CD4-positive, alpha-beta T cell treated with Interleukin-4 for 4 hours (primary cell): ENCODE measurements around the gene CCDC158.
"Not testable (repeated sequence)": the region's sequence is repeated elsewhere in the genome, so short reads cannot be mapped to it uniquely, and the experiment has no call there.

ENCODE experiments used
- DNase-seq: peaks from one replicate; pipeline ENCODE4 v3.0.0-alpha.2; 2020

Gene CCDC158

DNA sequence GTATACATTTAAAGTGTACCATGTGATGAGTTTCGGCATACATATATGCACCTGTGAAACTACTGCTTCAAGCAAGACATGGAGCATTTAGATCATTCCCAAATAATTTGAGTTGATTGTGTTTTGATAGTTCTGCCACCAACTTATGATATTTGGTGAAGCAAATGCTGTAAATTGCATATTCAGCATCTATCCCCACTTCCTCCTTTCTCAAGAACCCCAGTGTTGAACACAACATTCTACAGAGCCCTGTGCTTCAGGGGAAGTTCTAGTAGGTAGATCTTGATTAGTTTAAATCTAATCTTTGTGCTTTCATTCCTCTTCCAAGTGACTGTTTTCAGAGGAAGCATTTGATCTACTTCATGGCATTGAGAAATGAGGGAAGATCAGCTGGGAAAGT is 8.7 kb upstream of the CCDC158 start:
- DNase-seq: no peak

- no peak for DNase-seq
Measured at GRCh38 chr4:76426272-76426671, 5.3 kb upstream of the CCDC158 start.

GRCh38 chr4:76423159-76423558 is 2.2 kb upstream of the CCDC158 start:
- DNase-seq: not testable (repeated sequence)

DNA sequence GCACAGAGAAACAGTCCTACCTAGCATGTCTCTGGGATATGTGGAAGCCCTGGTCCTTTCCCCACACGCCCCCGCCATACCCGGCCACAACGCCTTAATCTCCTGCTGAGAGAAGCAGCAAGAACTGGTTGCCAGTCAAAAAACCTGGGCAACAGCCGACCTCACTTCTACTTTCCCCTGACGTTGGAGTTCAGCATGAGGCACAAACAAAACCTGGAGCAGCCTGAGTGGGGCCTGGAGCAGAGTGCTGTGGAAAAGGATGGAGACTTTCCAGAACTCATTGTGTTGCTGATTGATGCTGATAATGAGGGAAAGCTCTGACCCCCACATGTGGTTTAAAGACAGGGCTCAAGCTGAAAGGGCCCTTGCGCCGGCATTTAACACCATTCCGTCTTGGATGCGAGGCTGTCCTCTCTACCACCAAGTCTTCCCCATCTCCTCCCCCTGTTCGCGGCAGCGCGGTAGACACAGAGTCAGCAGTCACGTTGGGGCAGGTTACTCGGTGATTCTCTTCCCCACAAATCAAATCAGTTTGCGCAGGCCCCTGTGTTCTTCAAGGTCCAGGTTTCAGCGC is 666 bp downstream of the CCDC158 start:
- DNase-seq: no peak

DNA sequence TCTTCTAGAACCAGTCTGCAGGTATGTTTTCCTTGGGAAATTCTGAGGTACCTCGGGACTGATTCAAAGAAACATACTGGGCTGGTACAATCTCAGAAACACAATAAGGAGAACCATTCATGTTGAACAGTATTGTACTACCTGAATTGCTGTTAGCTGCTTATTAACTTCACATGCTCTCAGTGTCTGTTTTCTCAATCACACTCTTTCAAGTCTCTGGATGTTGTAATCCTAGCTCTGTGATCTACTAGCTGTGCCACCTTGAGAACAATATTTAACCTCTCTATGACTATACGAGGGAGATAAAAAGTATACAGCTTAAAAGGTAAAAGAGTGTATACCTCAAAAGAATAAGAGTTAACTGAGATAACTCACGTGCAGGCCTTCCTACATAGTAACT is 10.3 kb downstream of the CCDC158 start:
- no peak for DNase-seq

- no peak for DNase-seq
Measured at GRCh38 chr4:76407440-76408119, 13.4 kb downstream of the CCDC158 start.

- no peak for DNase-seq
Measured at GRCh38 chr4:76406081-76406480, 14.9 kb downstream of the CCDC158 start.

GRCh38 chr4:76401654-76402053 is 19.3 kb downstream of the CCDC158 start:
- DNase-seq: no peak

GRCh38 chr4:76388160-76388908 is 32.6 kb downstream of the CCDC158 start:
- no peak for DNase-seq

DNA sequence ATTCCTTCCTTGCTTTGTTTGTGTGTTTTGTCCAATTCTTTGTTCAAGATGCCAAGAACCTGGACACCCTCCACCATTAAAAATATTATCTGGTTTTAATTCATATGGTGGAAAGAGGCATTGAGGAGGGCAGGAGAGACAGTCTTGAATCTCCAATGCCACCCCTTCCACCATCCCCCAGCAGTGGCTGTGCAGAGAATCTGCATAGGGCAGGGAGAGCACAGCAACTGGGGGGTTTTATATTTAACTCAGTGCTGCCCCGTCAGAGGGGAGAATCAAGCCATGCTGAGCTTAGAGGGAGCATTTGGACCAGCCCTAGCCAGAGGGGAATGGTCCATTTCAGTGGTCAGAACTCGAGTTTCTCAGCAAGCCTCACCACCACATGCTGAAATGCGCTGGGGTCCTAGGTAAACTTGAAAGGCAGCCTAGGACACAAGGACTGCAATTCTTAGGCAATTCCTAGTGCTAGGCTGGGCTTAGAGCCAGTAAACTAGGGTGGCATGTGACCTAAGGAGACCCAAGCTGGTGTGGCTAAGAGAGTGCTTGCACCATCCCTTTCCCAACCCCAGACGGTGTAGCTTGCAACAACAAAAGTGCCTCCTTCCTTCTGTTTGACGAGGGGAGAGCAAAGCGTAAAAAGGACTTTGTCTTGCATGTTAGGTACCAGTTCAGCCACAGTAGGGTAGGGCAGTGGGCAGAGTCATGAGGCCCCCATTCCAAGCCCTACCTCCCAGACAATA is 34.2 kb downstream of the CCDC158 start:
- DNase-seq: no peak

DNA sequence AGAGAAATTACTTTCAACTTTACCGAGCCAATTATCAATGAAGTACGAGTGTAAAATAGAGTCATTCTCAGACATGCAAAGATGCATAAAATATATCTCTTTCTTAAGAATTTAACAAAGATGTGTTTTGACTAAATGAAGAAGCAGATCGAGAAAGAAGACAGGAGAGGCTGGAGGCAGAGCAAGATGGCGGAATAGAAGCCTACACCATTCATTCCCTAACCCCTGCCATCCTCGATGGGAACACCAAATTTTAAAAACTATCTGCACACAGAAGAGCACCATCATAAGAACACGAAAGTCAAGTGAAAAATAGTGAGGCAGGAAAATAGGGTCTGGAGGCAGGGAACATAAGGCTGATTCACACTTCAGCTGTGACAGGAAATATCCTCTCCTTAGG is 35.0 kb downstream of the CCDC158 start:
- no peak for DNase-seq

DNA sequence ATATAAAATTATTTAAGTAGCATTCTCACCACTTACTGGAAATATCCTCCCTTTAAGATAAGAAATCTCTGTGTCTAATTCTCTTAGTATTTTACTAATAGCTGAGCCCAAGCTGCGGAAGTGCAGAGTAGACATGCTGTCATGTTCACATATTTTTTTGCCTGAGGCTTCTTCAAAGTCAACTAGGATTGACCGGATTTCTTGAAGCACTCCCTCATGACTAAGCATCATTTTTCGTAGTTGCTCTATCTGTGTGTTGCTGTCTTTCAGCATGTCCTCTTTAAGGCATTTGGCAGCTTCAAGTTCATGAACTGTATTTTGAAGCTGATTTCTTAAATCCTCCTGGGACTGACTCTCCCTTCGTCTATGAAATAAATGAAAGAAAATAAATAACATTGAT is 36.9 kb downstream of the CCDC158 start:
- DNase-seq: no peak

- DNase-seq: no peak
Measured at GRCh38 chr4:76383001-76383400, 37.9 kb downstream of the CCDC158 start.

DNA sequence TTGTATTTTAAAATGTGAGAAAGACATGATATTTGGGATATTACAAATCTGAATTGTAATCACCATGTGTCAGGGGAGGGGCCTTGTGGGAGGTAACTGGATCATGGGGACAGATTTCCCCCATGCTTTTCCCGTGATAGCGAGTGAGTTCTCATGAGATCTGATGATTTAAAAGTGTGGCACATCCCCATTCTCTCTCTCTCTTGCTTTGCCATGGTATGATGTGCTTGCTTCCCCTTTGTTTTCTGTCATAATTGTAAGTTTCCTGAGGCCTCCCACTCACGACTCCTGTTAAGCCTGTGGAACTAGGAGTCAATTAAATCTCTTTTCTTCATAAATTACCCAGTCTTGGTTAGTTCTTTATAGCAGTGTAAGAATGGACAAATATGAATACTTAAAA is 39.0 kb downstream of the CCDC158 start:
- no peak for DNase-seq

DNA sequence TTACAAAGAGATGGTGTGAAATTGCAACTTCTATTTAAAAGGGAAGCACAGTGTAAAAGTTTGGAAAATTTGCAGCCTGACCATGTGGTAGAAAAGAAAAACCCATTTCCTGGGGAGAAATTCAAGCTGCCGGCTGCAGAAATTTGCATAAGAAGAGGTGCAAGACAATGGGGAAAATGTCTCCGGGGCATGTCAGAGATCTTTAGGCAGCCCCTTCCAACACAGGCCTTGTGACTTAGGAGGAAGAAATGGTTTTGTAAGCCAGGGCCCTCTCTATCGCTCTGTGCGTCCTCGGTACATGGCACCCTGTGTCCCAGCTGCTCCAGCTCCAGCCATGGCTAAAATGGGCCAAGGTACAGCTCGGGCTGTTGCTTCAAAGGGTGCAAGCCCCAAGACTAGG is 40.4 kb downstream of the CCDC158 start:
- no peak for DNase-seq

- DNase-seq: peak; percentile 45
Measured at GRCh38 chr4:76377911-76378310, 43.0 kb downstream of the CCDC158 start.

DNA sequence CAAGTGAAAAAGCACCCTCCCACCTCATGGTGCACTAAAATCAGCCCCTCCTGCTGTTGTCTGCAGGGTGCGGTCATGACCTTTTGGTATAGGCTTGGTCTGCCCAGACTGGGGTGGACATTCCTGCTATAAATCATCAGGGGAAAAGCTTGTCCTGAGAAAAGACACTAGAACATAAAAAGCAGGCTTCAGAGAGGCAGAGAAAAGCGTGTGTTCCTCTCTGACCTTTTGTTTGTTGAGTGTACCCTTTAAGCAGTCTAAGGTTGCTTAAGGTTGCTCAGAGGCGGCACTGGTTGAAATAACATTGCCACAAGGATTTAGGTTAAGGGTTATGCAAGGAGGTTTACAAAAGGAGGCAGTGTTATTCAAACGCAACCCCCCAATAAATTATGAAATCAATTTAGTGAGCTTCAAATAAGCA is 43.5 kb downstream of the CCDC158 start:
- no peak for DNase-seq

GRCh38 chr4:76376534-76376933 is 44.4 kb downstream of the CCDC158 start:
- no peak for DNase-seq

DNA sequence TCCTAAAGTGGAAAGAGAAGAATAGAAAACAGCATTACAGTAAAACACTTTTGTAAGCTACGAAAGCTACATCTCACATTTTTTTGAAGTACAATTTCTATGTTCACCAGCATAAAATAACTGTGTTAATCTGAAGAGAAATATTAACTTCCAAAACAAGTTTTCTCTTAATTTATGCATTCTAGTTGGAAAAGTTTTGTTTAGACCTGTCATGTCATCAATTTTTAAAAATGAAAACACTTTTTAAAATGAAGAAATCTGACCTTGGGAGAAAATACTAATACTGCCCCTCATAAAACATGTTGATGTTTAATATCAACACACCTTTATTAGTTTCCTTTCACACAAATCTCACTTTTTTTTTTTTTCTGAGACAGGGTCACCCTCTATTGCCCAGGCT is 45.2 kb downstream of the CCDC158 start:
- no peak for DNase-seq

DNA sequence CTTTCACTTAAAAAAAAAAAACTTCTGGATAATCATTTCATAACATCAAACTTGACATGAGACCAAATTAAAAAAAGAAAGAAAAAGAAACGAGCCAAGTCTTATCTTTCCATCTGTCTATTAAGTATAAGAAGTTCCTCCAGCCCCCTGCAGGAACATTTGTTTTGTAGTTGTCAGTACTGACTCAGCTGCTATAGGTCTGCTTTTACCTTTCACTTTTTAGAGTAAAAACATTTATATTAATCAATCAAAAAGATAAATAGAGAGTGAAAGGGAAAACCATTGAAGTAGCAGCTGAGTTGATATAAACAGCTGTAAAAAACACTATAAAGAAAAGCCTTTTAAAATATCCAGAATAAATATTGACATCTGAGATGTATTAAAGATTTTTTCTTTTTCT is 46.1 kb downstream of the CCDC158 start:
- DNase-seq: no peak

GRCh38 chr4:76373919-76374552 is 46.9 kb downstream of the CCDC158 start:
- DNase-seq: no peak

GRCh38 chr4:76366737-76367136 is 54.2 kb downstream of the CCDC158 start:
- no peak for DNase-seq

DNA sequence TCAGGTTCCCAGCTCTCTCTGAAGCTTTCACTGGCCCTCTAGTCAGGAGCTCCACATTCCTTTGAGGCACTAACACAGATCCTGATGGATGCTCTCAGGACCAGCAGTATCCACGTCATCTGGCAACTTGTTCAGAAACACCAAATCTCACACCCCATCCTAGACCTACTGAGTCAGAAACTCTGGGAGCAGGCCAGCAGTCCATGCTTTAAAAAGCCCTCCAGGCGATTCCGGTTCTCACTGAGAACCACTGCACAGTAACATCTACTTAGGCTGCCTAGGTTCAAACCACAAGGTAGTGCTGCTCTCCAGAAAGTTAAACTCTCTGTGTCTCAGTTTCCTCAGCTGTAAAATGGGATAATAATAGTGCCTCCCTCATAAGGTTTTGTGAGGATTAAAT is 55.3 kb downstream of the CCDC158 start:
- no peak for DNase-seq
